Activated T-cell treated with anti-CD3 and anti-CD28 coated beads for 4 hours (primary cell): Measurements from ENCODE around the gene ERO1A.
"Not testable (repeated sequence)": the region's sequence is repeated elsewhere in the genome, so short reads cannot be mapped to it uniquely, and the experiment has no call there.

ENCODE experiments used
- DNase-seq: peaks from one replicate; pipeline ENCODE4 v3.0.0-alpha.2; 2020

ERO1A gene

GRCh38 chr14:52695481-52696091 is at the start of gene ERO1A:
ERO1A (minus strand) TSS chr14:52695558; CDS start chr14:52695481, 77 bp downstream.
- peak; percentile 55 for DNase-seq

DNA sequence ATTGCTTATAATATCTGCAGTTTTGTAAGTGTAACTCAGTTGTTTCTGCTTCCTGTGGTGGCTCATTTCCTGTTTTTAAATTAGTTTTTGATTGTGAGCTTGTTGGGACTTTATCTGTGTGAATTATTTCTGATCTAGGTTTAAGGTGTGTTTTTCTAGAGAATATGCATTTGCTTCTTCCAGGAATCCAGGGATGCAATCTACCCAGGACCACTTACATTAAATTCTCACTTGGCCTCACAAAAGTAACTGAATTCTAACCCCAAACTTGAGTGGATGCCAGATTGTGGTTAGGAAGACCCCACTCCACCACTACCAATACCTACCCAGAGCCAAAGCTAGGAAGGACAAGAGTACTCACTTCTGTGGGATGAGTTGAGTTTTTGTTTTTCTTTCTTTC is 46.5 kb upstream of the ERO1A start:
- DNase-seq, result no peak

DNA sequence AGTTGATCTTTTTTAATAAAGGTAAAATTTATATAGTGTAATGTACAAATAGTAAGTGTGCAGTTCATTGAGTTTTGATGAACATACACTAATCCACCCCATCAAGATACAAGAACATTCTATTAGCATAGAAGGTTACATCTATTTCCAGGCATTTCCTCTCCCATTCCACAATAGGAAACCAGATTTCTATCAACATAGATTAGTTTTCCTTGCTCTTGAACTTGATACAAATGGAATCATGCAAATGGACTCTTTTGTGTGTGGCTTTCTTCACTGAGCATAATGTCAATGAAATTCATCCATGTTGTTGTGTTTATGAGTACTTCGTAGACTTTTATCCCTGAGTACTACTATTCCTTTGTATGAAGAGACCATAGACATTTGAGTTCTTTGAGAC is 45.4 kb upstream of the ERO1A start:
- DNase-seq, result no peak

DNA sequence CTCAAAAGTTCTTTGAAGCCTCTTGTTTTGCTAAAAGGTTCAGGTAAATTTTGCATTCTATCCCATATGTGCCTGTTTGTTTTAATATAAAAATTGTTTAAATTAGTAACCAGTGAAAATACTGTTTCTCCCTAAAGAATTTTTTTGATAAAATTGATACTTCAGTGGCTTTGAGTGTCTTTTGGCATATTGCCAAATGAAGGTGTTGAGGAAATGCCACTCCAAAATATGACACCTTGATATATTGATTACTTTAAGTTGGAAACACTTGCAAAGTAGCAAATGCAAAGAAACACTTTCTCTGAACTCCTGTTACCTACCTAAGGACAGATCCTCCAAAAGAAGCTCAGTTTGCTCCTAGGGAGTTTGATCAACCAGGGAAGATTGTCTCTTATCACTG is 43.1 kb upstream of the ERO1A start:
- DNase-seq, result no peak

GRCh38 chr14:52735921-52736489 is 40.6 kb upstream of the ERO1A start:
- no peak for DNase-seq

- DNase-seq, result no peak
Observed at GRCh38 chr14:52733824-52734223, 38.5 kb upstream of the ERO1A start.

DNA sequence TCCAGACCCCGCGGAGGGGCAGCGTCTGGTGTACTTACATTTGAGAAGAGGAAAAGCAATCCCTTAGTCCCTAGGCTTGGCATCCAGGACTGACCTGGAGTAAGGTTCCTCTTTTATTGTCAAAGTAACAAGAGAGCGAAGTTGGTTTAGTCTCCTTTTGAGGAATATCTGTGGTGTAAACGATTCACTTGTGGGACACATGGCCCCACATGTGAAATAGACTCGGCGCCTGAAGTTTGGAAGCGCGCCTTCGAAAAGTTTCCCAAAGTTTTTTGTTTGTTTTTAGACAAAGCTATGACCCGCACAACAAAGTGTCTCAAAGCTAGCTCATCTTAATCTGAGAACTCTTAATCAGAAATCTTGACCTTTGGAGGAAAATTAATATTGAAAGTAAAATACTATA is 35.4 kb upstream of the ERO1A start:
- DNase-seq, result no peak

GRCh38 chr14:52729925-52730708 is 34.8 kb upstream of the ERO1A start, which contains the start of gene STYX:
STYX (plus strand) TSS chr14:52730166; CDS start chr14:52730475, 309 bp downstream.
- DNase-seq, result peak; percentile 97

DNA sequence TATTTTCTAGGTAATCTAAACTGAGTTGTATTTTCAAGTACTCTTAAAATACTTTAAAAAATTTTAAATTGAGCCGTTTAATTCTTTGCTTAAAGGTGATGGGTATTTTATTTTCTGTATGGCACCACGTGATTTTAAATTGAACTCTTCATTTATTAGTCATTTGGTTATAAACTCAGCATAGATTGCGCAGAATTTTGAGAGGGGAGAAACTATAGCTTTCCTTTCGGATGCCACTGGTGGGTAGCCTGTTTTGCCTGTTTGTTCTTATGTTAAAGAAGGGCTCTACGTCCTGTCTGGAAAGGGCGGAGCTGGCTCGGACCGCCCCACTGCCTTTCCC is 34.2 kb upstream of the ERO1A start:
- no peak for DNase-seq

- not testable (repeated sequence) for DNase-seq
Observed at GRCh38 chr14:52729035-52729434, 33.7 kb upstream of the ERO1A start.

- DNase-seq, result not testable (repeated sequence)
Observed at GRCh38 chr14:52727509-52727908, 32.2 kb upstream of the ERO1A start.

DNA sequence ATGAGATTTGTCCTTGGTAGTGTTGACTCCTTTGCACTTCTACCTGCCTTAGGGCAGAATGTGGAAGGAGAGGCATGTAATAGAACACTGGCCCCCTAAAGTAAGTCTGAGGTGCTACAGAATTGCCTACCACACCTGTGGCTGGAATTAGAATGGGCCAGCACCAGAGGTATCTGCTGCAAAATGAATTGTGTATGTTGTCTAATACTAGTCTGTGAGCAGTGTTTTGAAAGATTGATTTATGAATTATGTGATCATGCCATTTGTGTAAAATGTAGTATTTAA is 28.9 kb upstream of the ERO1A start:
- DNase-seq, result no peak

DNA sequence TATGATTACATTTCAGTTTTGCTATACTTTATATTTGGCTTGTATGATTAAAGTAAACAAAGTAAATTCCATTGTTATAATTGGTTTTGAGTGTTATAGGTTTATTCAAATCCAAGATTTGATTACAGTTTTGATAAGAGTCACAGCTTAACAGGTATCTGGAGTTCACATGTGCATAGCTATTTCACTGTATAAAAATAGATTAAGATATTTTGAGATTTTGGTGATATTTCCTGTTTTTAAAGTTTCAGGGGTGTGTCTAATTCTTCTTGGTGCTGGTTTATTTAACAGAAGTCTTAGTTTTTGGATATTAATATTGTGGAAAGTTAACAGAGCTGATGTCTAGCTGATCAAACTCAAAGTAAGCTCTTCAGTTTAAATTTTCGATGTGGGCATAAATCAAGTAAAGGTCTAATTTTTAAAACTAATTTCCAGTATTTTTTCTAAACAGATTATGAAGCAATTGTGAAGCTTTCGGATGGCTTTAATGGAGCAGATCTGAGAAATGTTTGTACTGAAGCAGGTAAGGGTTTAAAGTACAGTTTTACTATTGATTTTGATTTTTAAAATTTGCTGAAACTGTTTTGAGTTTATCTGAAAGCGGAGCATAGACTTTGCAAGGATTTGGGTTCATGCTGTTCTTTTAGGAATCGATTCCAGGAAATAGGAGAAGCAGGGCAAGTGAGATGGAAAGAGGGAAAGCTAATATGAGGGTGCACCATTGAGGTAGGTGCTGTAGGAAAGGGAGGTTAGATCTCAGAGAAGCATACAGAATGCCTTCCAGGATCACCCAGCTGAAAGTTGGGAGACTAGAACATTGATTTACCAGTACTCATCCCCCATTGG is 28.4 kb upstream of the ERO1A start:
- DNase-seq, result no peak

DNA sequence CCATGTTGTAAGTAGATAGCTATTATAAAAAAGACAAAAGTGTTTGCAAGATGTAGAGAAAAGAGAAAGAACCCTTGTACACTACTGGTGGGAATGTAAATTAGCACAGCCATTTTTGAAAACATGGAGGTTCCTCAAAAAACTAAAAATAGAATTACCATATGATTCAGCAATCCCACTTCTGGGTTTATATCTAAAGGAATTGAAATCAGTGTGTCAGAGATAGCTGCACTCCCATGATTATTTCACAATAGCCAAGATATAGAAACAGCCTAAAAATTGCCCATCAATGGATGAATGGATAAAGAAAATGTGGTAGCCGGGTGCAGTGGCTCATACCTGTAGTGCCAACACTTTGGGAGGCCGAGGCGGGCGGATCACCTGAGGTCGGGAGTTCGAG is 20.8 kb upstream of the ERO1A start:
- no peak for DNase-seq

- DNase-seq, result no peak
Observed at GRCh38 chr14:52711666-52712065, 16.3 kb upstream of the ERO1A start.

DNA sequence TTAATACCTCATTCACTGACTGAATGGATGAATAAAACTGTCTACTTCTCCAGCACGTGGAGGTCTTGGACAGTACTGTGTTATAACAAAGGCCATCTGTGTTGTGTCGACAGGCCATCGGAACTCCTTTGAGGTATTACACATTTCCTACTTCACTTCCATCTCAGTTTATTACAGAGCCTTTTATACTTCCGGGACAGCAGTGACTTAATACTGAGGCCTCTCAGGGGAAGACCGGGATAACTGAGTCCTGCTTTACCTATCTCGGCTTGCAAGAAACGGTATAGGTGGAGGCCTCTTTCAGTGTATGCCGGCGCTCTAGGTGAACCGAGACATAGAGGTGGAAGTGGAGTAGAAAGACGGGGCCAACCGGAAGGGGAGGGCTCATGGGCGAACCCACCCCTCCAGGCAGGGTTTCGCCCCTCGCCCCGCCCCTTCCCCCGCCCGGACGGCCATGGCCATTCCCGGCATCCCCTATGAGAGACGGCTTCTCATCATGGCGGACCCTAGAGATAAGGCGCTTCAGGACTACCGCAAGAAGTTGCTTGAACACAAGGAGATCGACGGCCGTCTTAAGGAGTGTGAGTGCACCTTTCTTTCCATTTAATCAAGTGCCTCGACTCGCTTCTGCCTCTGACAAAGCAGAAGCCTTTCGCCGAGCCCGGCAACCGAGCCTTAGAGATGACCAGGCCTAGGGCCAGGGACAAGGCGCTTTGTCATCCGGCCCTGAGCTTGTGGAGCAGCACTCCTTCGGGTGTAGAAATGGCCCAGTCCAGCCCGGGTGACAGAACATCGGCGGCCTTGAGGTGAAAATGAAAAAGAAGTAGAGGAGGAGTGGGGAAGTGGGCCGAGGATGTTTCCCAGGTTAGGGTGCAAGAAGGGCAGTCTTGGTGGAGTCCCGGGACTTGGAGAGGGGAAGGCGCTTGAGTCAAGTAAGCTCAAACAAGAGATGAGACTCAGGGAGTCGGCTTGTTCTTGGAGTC is 11.7 kb upstream of the ERO1A start, which contains the start of gene PSMC6:
PSMC6 (plus strand) TSS at position 477 of the 983 bp plus-strand sequence; CDS start at position 497, 20 bp downstream.
- peak; percentile 95 for DNase-seq

DNA sequence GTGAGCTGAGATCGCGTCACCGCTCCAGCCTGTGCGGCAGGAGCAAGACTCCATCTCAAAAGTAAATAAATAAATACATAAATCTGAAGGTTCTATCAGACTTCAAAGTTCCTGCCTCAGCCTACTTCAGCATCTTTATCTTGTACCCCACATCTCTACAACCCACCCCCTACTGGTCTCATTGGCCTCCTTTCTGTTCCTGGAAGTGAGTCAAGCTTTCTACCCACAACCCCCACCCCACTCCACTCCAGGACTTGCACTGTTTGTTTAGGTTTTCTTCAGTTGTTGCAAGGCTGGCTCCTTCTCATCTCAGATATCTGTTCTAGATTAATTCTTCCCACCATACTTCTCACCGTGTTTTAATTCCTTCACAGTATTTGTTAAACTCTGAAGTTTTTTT is 10.9 kb upstream of the ERO1A start:
- DNase-seq, result peak; percentile 31

DNA sequence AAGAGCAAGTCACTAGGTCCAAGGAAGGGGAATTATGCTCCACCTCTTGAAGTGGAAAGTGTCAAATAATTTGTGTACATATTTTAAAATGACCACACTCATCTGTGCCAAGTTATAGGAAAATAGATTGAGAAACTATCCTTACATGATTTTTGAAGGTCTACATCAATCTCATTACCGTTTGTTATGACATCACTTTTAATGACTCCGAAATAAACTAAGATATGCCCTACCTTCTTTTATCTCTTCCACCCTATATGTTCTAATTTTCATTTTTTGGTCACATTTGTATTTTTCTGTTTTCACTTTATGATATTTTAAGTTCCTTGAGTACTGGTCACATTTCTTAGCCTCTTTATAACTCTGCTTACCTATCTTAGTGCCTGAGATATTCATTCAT is 8.3 kb upstream of the ERO1A start:
- no peak for DNase-seq

GRCh38 chr14:52703225-52703624 is 7.9 kb upstream of the ERO1A start:
- DNase-seq, result no peak

DNA sequence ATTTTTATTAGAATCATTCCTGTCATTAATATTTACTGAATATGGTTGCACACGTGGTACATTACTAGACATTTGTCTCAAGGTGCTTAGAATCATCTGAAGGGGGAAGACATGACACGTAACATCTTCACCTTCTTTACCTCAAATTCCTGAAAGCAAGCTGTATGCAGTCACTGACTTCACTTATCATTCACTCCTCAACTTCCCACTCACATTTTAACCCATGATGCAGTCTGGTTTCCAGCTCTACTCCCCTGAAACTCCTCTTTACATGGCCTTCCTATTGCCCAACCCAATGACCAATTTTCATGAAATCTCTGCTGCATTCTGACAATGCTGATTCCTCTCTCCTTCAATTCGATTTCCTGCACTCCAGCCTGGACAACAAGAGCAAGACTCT is 5.9 kb upstream of the ERO1A start:
- DNase-seq, result no peak

DNA sequence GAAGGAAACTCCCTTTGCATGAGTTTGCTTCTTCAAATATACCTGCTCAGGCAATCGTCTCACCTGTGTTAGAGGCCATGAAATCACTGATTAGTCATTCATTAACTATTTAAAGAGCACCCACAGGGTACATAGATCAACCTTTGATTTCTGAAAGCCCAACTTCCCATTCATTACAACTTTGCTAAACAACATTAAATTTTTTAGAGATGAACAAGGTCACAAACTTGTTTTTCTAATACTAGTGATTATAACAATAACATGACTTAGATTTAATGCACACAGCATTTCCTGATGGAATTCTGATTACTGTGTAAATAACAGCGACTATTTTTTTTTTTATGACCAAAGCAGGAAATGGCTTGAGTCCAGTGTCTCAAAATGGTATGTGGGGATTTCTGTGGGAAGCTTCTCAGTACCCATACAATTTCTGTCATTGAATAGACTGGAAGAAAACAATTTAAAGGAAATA is 5.4 kb upstream of the ERO1A start:
- DNase-seq, result no peak
